Ovary (tissue), 9 donors: ENCODE data around the gene C7orf33. TPM values are rescaled to one million over a fixed set of nuclear protein-coding genes. Genes with fewer than 3 reads are reported as not detected.

ENCODE experiments used
- DNase-seq, 5 donors: peaks; one replicate each; pipeline ENCODE4 v3.0.0-alpha.2; 2019 to 2020
- H3K27ac ChIP-seq, 2 donors: fragments of 200-600 bp; one replicate each; pipeline versions ENCODE4 v1.5.1 to v1.8.0; 2019 to 2022
- H3K27me3 ChIP-seq: fragments of 200-600 bp; one replicate; pipeline ENCODE4 v1.8.0; 2022
- H3K36me3 ChIP-seq: fragments of 200-600 bp; sonication (generic); one replicate; pipeline ENCODE4 v1.5.1; 2019
- H3K4me1 ChIP-seq: one replicate; pipeline ENCODE4 v1.8.1; 2013; ENCODE audit warnings: mild to moderate bottlenecking, moderate library complexity; ENCODE audit not compliant: insufficient read depth
- H3K4me3 ChIP-seq: fragments of 200-600 bp; sonication (generic); one replicate; pipeline ENCODE4 v1.5.1; 2017
- H3K9me3 ChIP-seq, 2 donors: fragments of 200-600 bp in 1 of 2; sonication (generic) in 1 of 2; one replicate each; pipeline versions ENCODE4 v1.5.1 to v1.8.1; 2013 to 2019; ENCODE audit warnings: mild to moderate bottlenecking in 1 of 2, moderate library complexity in 1 of 2
- EP300 ChIP-seq: sonication (generic); formaldehyde crosslinking; IDR thresholded peaks from one replicate; pipeline ENCODE4 v1.6.1; 2017; ENCODE audit warnings: antibody characterized with exemption
- POLR2A ChIP-seq: fragments of 450-650 bp; IDR thresholded peaks from one replicate; pipeline ENCODE4 v1.6.1; 2017; ENCODE audit warnings: antibody characterized with exemption, mild to moderate bottlenecking, moderate library complexity
- WGBS, 3 donors: extraction: QIAGEN DNeasy Blood & Tissue Kit in 1 of 3; methylation state at CpG; one replicate each; pipeline versions ENCODE4 v1.1.5 to v1.1.7; 2013 to 2017; 5-methylcytosine and 5-hydroxymethylcytosine counted together
- intact Hi-C, 4 donors: fragments of 100-400 bp; cut with DNase I; formaldehyde crosslinking; loops; one replicate each; pipeline versions ENCODE4 v1.11.0 to v1.15.1; 2022 to 2023
- polyA plus RNA-seq, 2 donors: library from polyadenylated mRNA; stranded (reverse); fragments of 200-250 nt in 1 of 2; fragments of 350-450 nt in 1 of 2; fragmentation: Illumina TruSeq in 1 of 2; extraction: RNeasy Lipid Tissue Mini Kit (QIAGEN cat#74804) in 1 of 2; gene quantifications; one replicate each; pipeline ENCODE4 v1.2.3, GENCODE V29; 2013 to 2014
- total RNA-seq, 7 donors: library from RNA; depleted of rRNA in 2 of 7; stranded (reverse); fragments of >200 nt in 2 of 7; fragmentation: NEBNext Ultra II Directional in 3 of 7; extraction: Animal tissue kit (Norgen Biotek cat#: 25700) in 3 of 7; gene quantifications; one replicate each; pipeline versions ENCODE4 v1.1.0 to v1.2.4, GENCODE V29; 2016 to 2023
- TF ChIP-seq, protein P1 (sequence below), 3 donors: fragments of 450-650 bp in 2 of 3; fragments of 200-600 bp in 1 of 3; IDR thresholded peaks; one replicate each; pipeline versions ENCODE4 v1.5.1 to v1.8.0; 2016 to 2022; ENCODE audit warnings: antibody characterized with exemption in 3 of 3, mild to moderate bottlenecking in 1 of 3
- donor health status: DM: no; HTN: no; CAD: no; lungs with moderate emphysema.
- donor health status: DM: no; HTN: no; CAD: no.
- donor health status: Bipolar disorder and iron deficiency.
- donor health status: DM: yes; HTN: yes; CAD: no.
- donor health status: DM: no; HTN: no; CAD: no.
- donor health status: DM: yes; HTN: yes; CAD: no.

The C7orf33 gene
- total and polyA plus RNA-seq, 9 donors: not detected

GRCh38 chr7:148662646-148663045 lies 72.1 kb downstream of the C7orf33 start:
- TF ChIP-seq, protein P1, sequence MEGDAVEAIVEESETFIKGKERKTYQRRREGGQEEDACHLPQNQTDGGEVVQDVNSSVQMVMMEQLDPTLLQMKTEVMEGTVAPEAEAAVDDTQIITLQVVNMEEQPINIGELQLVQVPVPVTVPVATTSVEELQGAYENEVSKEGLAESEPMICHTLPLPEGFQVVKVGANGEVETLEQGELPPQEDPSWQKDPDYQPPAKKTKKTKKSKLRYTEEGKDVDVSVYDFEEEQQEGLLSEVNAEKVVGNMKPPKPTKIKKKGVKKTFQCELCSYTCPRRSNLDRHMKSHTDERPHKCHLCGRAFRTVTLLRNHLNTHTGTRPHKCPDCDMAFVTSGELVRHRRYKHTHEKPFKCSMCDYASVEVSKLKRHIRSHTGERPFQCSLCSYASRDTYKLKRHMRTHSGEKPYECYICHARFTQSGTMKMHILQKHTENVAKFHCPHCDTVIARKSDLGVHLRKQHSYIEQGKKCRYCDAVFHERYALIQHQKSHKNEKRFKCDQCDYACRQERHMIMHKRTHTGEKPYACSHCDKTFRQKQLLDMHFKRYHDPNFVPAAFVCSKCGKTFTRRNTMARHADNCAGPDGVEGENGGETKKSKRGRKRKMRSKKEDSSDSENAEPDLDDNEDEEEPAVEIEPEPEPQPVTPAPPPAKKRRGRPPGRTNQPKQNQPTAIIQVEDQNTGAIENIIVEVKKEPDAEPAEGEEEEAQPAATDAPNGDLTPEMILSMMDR (IDR thresholded peaks at IDR 0.05): no peak
- TF ChIP-seq EP300: no peak
- no peak for TF ChIP-seq POLR2A
- no peak overlapping the region for H3K27ac ChIP-seq
- H3K4me3 ChIP-seq: no peak overlapping the region
- H3K27me3 ChIP-seq: no peaks in the 10 kb centered on the region
- intact Hi-C loops: no loop called here
- no peaks in the 10 kb centered on the region for H3K9me3 ChIP-seq
- WGBS, 3 donors: 44 to 76% (median 56%) methylated on average over 3 of the region's 3 CpGs
- no peaks in the 10 kb centered on the region for H3K4me1 ChIP-seq
- no peaks in the 10 kb centered on the region for H3K36me3 ChIP-seq
- no peak for DNase-seq

- Histone ChIP-seq H3K27ac (no peak overlapping the region), H3K27me3 (no peaks in the 10 kb centered on the region), H3K36me3 (no peaks in the 10 kb centered on the region), H3K4me1 (no peaks in the 10 kb centered on the region), H3K9me3 (no peaks in the 10 kb centered on the region), H3K4me3 (no peak overlapping the region)
- intact Hi-C loops: no loop called here
- TF ChIP-seq, protein P1 (IDR thresholded peaks at IDR 0.05): no peak
- TF ChIP-seq EP300 (no peak), POLR2A (no peak)
- DNase-seq: no peak
- 6 to 9% (median 8%) methylated on average over 6 of the region's 6 CpGs for whole genome bisulfite sequencing, 3 donors
These were observed 73.8 kb downstream of the C7orf33 start for GRCh38 chr7:148664324-148664723.

DNA sequence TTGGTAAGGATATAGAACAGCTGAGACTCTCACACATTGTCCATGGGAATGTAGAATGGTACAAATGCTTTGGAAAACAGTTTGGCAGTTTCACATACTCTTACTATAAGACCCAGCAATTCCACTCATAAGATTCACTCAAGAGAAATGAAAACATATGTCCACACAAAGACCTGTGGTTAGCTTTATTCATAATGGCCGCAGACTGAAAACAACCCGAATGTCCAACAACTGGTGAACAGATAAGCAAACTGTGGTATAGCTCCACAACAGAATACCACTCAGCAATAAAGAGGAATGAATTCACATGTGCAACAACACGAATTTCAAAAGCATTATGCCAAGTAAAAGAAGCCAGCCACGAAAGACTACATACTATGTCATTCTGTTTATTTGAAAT lies 74.7 kb downstream of the C7orf33 start:
- Histone ChIP-seq H3K36me3 (no peaks in the 10 kb centered on the region), H3K9me3 (no peaks in the 10 kb centered on the region), H3K27me3 (no peaks in the 10 kb centered on the region), H3K27ac (no peak overlapping the region), H3K4me1 (no peaks in the 10 kb centered on the region), H3K4me3 (no peak overlapping the region)
- no peak for TF ChIP-seq EP300
- TF ChIP-seq POLR2A: no peak
- TF ChIP-seq, protein P1 (IDR thresholded peaks at IDR 0.05): no peak
- no peak for DNase-seq
- WGBS, 3 donors: 79 to 81% (median 79%) methylated on average over 4 of the region's 4 CpGs
- intact Hi-C loops: no loop called here

Other genes with a start within 250 kb of the C7orf33 start
- 10 to 100 TPM; 35.7 to 51.3 (median 40.2) TPM for gene CUL1, start 108.1 kb downstream of the C7orf33 start, total RNA-seq
- 10 to 100 TPM; 31.9 to 50.2 TPM for gene CUL1, start 108.1 kb downstream of the C7orf33 start, polyA plus RNA-seq